Liver (tissue), 9 donors: ENCODE results near the gene MAD2L1BP. TPM values are rescaled to one million over a fixed set of nuclear protein-coding genes. Genes with fewer than 3 reads are reported as not detected.

Experiments used
- DNase-seq: peaks from one replicate; pipeline ENCODE4 v3.0.0-alpha.2; 2017; ENCODE audit warnings: low spot score
- H3K27ac ChIP-seq, 2 donors: one replicate each; pipeline ENCODE4 v1.7.0; 2013; ENCODE audit warnings: inconsistent platforms in 2 of 2, low read length in 2 of 2, control low read depth in 1 of 2, low read depth in 1 of 2, mild to moderate bottlenecking in 1 of 2
- H3K27me3 ChIP-seq, 4 donors: one replicate each; pipeline versions ENCODE4 v1.6.1 to v1.7.0; 2013; ENCODE audit warnings: low read length in 3 of 4, inconsistent platforms in 1 of 4, mild to moderate bottlenecking in 1 of 4, moderate library complexity in 1 of 4; ENCODE audit not compliant: control insufficient read depth in 4 of 4, insufficient read depth in 4 of 4
- H3K36me3 ChIP-seq, 4 donors: one replicate each; pipeline versions ENCODE4 v1.6.1 to v1.7.0; 2013; ENCODE audit warnings: low read length in 3 of 4, mild to moderate bottlenecking in 3 of 4, low read depth in 1 of 4, moderate library complexity in 1 of 4; ENCODE audit not compliant: control insufficient read depth in 4 of 4, insufficient read depth in 3 of 4
- H3K4me1 ChIP-seq, 4 donors: one replicate each; pipeline versions ENCODE4 v1.6.1 to v1.7.0; 2013; ENCODE audit warnings: low read length in 3 of 4, mild to moderate bottlenecking in 3 of 4, moderate library complexity in 1 of 4; ENCODE audit not compliant: control insufficient read depth in 4 of 4, insufficient read depth in 4 of 4
- H3K4me3 ChIP-seq, 3 donors: one replicate each; pipeline versions ENCODE4 v1.6.1 to v1.7.0; 2013; ENCODE audit warnings: low read length in 3 of 3, control low read depth in 1 of 3, low read depth in 1 of 3, mild to moderate bottlenecking in 1 of 3
- H3K9ac ChIP-seq, 2 donors: one replicate each; pipeline ENCODE4 v1.7.0; 2013; ENCODE audit warnings: low read length in 2 of 2, mild to moderate bottlenecking in 2 of 2, moderate library complexity in 2 of 2, control low read depth in 1 of 2, low read depth in 1 of 2
- H3K9me3 ChIP-seq, 4 donors: one replicate each; pipeline versions ENCODE4 v1.6.1 to v1.7.0; 2013; ENCODE audit warnings: low read length in 3 of 4; ENCODE audit not compliant: control insufficient read depth in 4 of 4
- ATF3 ChIP-seq: IDR thresholded peaks from 2 replicates; pipeline ENCODE4 v1.6.1; 2016; ENCODE audit warnings: antibody characterized with exemption
- EGR1 ChIP-seq, 2 donors: IDR thresholded peaks; 2 replicates each; pipeline ENCODE4 v1.6.1; 2016 to 2018; ENCODE audit warnings: antibody characterized with exemption in 2 of 2, low read depth in 2 of 2
- FOXA1 ChIP-seq: IDR thresholded peaks from 2 replicates; pipeline ENCODE4 v1.6.1; 2016; ENCODE audit warnings: antibody characterized with exemption
- FOXA2 ChIP-seq: IDR thresholded peaks from 2 replicates; pipeline ENCODE4 v1.6.1; 2016; ENCODE audit warnings: antibody characterized with exemption
- GABPA ChIP-seq, 2 donors: IDR thresholded peaks in 1 of 2; conservative IDR thresholded peaks in 1 of 2; 2 replicates each; pipeline ENCODE4 v1.6.1; 2016; ENCODE audit warnings: antibody characterized with exemption in 2 of 2, mild to moderate bottlenecking in 1 of 2, moderate library complexity in 1 of 2
- HNF4G ChIP-seq: IDR thresholded peaks from 2 replicates; pipeline ENCODE4 v1.6.1; 2016; ENCODE audit warnings: antibody characterized with exemption
- MAX ChIP-seq: IDR thresholded peaks from 2 replicates; pipeline ENCODE4 v1.6.1; 2016; ENCODE audit warnings: antibody characterized with exemption
- NR2F2 ChIP-seq: IDR thresholded peaks from 2 replicates; pipeline ENCODE4 v1.6.1; 2016; ENCODE audit warnings: antibody characterized with exemption
- RAD21 ChIP-seq, 2 donors: IDR thresholded peaks; 2 replicates each; pipeline ENCODE4 v1.6.1; 2016; ENCODE audit warnings: antibody characterized with exemption in 2 of 2, mild to moderate bottlenecking in 2 of 2
- REST ChIP-seq: IDR thresholded peaks from 2 replicates; pipeline ENCODE4 v1.6.1; 2016; ENCODE audit warnings: antibody characterized with exemption, mild to moderate bottlenecking
- RXRA ChIP-seq, 2 donors: IDR thresholded peaks; 2 replicates each; pipeline ENCODE4 v1.6.1; 2017 to 2018; ENCODE audit warnings: antibody characterized with exemption in 2 of 2, mild to moderate bottlenecking in 1 of 2
- SP1 ChIP-seq: IDR thresholded peaks from 2 replicates; pipeline ENCODE4 v1.6.1; 2018; ENCODE audit warnings: antibody characterized with exemption, mild to moderate bottlenecking
- TAF1 ChIP-seq: conservative IDR thresholded peaks from 2 replicates; pipeline ENCODE4 v1.6.1; 2016; ENCODE audit warnings: antibody characterized with exemption, mild to moderate bottlenecking
- YY1 ChIP-seq: IDR thresholded peaks from 2 replicates; pipeline ENCODE4 v1.6.1; 2016; ENCODE audit warnings: antibody characterized with exemption, mild to moderate bottlenecking
- ZBTB33 ChIP-seq: IDR thresholded peaks from 2 replicates; pipeline ENCODE4 v1.6.1; 2016; ENCODE audit warnings: antibody characterized with exemption
- WGBS: extraction: QIAGEN DNeasy Blood & Tissue Kit; methylation state at CpG from one replicate; pipeline ENCODE4 v1.1.7; 2013; 5-methylcytosine and 5-hydroxymethylcytosine counted together
- polyA plus RNA-seq, 2 donors: library from polyadenylated mRNA; stranded (reverse) in 1 of 2; unstranded in 1 of 2; fragments of 200-250 nt in 1 of 2; fragments of >200 nt in 1 of 2; fragmentation: Nextera tagmentation in 1 of 2; extraction: Ambion mirVana in 1 of 2; gene quantifications; one replicate each; pipeline versions ENCODE4 v1.2.1 to v1.2.3, GENCODE V29; 2013 to 2015
- total RNA-seq, 2 donors: library from RNA; depleted of rRNA; stranded (reverse); fragments of >200 nt; gene quantifications; one replicate each; pipeline ENCODE4 v1.2.3, GENCODE V29; 2014
- donor health status: healthy.
- donor health status: healthy.
- donor health status: healthy.
- donor health status: healthy.
- donor health status: healthy.

MAD2L1BP gene
- total and polyA plus RNA-seq, 4 donors, result 11.2 to 17.3 (median 16.1) TPM

- no peak overlapping the region for H3K4me3 ChIP-seq
- H3K27ac ChIP-seq, result no peak overlapping the region
- H3K9ac ChIP-seq, result no peak overlapping the region
- no peaks in the 10 kb centered on the region for H3K27me3 ChIP-seq
- 81% methylated on average over 16 of the region's 16 CpGs for WGBS
- peaks cover 10 to 48% (median 22%) of the 10 kb centered on the region in 4 donors for H3K36me3 ChIP-seq
- no peak for DNase-seq
- H3K9me3 ChIP-seq, result no peaks in the 10 kb centered on the region
- TF ChIP-seq RXRA (IDR thresholded peaks at IDR 0.05) (no peak), TAF1 (no peak), NR2F2 (no peak), REST (no peak)
- H3K4me1 ChIP-seq, result peaks cover 5 to 14% (median 8%) of the 10 kb centered on the region in 4 donors
These were observed 36.4 kb downstream of the MAD2L1BP start for GRCh38 chr6:43671801-43672690.

- Histone ChIP-seq H3K36me3 (peaks cover 15 to 62% (median 29%) of the 10 kb centered on the region in 4 donors), H3K4me3 (no peak overlapping the region), H3K27ac (no peak overlapping the region), H3K27me3 (no peaks in the 10 kb centered on the region), H3K9me3 (no peaks in the 10 kb centered on the region), H3K9ac (no peak overlapping the region), H3K4me1 (peaks cover 0 to 9% (median 3%) of the 10 kb centered on the region in 4 donors)
- no peak for DNase-seq
- WGBS, result 93% methylated on average over 15 of the region's 15 CpGs
- TF ChIP-seq EGR1 (IDR thresholded peaks at IDR 0.05; ENCODE audit: low read depth in 2 of 2) (no peak), TAF1 (no peak)
These were observed 37.9 kb downstream of the MAD2L1BP start for GRCh38 chr6:43673444-43674084.

- H3K4me3 ChIP-seq, result no peak overlapping the region
- H3K9ac ChIP-seq, result no peak overlapping the region
- no peaks in the 10 kb centered on the region for H3K9me3 ChIP-seq
- H3K27ac ChIP-seq, result no peak overlapping the region
- peaks cover 0 to 9% (median 3%) of the 10 kb centered on the region in 4 donors for H3K4me1 ChIP-seq
- H3K36me3 ChIP-seq, result peaks cover 16 to 68% (median 31%) of the 10 kb centered on the region in 4 donors
- TF ChIP-seq ZBTB33 (no peak), HNF4G (no peak), RXRA (IDR thresholded peaks at IDR 0.05) (no peak), NR2F2 (no peak), SP1 (no peak), YY1 (no peak), TAF1 (no peak), EGR1 (IDR thresholded peaks at IDR 0.05; ENCODE audit: low read depth in 2 of 2) (no peak), REST (no peak), GABPA (IDR thresholded peaks at IDR 0.05 in 1 of 2, conservative IDR thresholded peaks at IDR 0.05 in 1 of 2) (no peak), MAX (no peak), RAD21 (IDR thresholded peaks at IDR 0.05) (no peak), FOXA2 (no peak), ATF3 (no peak), FOXA1 (no peak)
- H3K27me3 ChIP-seq, result no peaks in the 10 kb centered on the region
- WGBS, result 78% methylated on average over 2 of the region's 2 CpGs
- no peak for DNase-seq
These were observed 38.7 kb downstream of the MAD2L1BP start for GRCh38 chr6:43674291-43674690.
